HCT116 (cell line): ENCODE measurements around the gene P2RX6. TPM values are rescaled to one million over a fixed set of nuclear protein-coding genes. Genes with fewer than 3 reads are reported as not detected.

ENCODE experiments used
- ATAC-seq: fragments of 200-7000 bp; cut with Tn5 transposase; 2 replicates; pipeline ENCODE4 v1.9.1; 2020; ENCODE audit warnings: mild to moderate bottlenecking, moderate library complexity
- BruUV-seq: library from RNA; stranded (reverse); fragments of 400-500 nt; replicated peaks from 2 replicates; lab custom pipeline; 2021; lab: Mats Ljungman, UMichigan
- CTCF ChIA-PET: fragments of 300-600 bp; sonication (Branson Sonifier 250); formaldehyde crosslinking; loops from one replicate; lab custom pipeline; 2021; ENCODE audit warnings: antibody characterized with exemption; lab: Charles Lee
- POLR2A ChIA-PET: fragments of 300-600, 350-600 bp; sonication (Branson Sonifier 250); formaldehyde crosslinking; loops from one replicate; lab custom pipeline; 2021; ENCODE audit warnings: antibody characterized with exemption; lab: Charles Lee
- RAD21 ChIA-PET, 2 experiments: fragments of 300-600 bp; sonication (Branson Sonifier 250); formaldehyde crosslinking; loops; one replicate each; lab custom pipeline; 2023; ENCODE audit warnings: low total read pairs in 2 of 2; ENCODE audit not compliant: uncharacterized antibody in 2 of 2, unreplicated experiment in 2 of 2, low non-redundant PET in 1 of 2; lab: Charles Lee
- DNase-seq: peaks from one replicate; pipeline ENCODE4 v3.0.0-alpha.2; 2010; ENCODE audit warnings: low read depth, low spot score
- H2AFZ ChIP-seq: fragments of 200-600 bp; shearing (Covaris generic), sonication (generic); 2 replicates; pipeline ENCODE4 v1.6.1; 2017; ENCODE audit warnings: low read depth, mixed run types, mixed read lengths, antibody characterized with exemption, low read length; ENCODE audit not compliant: poor library complexity, severe bottlenecking
- H3K27ac ChIP-seq: 2 replicates; pipeline ENCODE4 v1.5.1; 2012; ENCODE audit warnings: low read depth, low read length
- H3K27me3 ChIP-seq: fragments of 200-600 bp; sonication (generic); 2 replicates; pipeline ENCODE4 v1.6.1; 2016; ENCODE audit warnings: mixed run types, low read length, mixed read lengths; ENCODE audit not compliant: insufficient read depth
- H3K36me3 ChIP-seq, 2 experiments: fragments of 200-500 bp in 1 of 2; fragments of 200-600 bp in 1 of 2; sonication (Bioruptor generic) in 1 of 2; sonication (generic) in 1 of 2; 2 replicates each; pipeline versions ENCODE4 v1.5.1 to v1.6.1; 2014 to 2016; ENCODE audit warnings: low read length in 2 of 2, inconsistent platforms in 1 of 2, mixed read lengths in 1 of 2, mixed run types in 1 of 2; ENCODE audit not compliant: insufficient read depth in 2 of 2, control insufficient read depth in 1 of 2
- H3K4me1 ChIP-seq, 2 experiments: fragments of 200-600 bp in 1 of 2; sonication (generic) in 1 of 2; 2 replicates each; pipeline versions ENCODE4 v1.5.1 to v1.6.1; 2012 to 2017; ENCODE audit warnings: low read length in 2 of 2, inconsistent platforms in 1 of 2, mild to moderate bottlenecking in 1 of 2, mixed read lengths in 1 of 2, mixed run types in 1 of 2, moderate library complexity in 1 of 2; ENCODE audit not compliant: insufficient read depth in 2 of 2, control insufficient read depth in 1 of 2
- H3K4me2 ChIP-seq: fragments of 200-600 bp; sonication (generic); 2 replicates; pipeline ENCODE4 v1.6.1; 2017; ENCODE audit warnings: mixed run types, low read length, mixed read lengths
- H3K4me3 ChIP-seq, 2 experiments: fragments of 200-600 bp in 1 of 2; sonication (generic) in 1 of 2; replicated peaks in 1 of 2; 2 replicates each; pipeline ENCODE4 v1.5.1; 2011 to 2016; ENCODE audit warnings: low read length in 2 of 2, control low read depth in 1 of 2, low read depth in 1 of 2, mild to moderate bottlenecking in 1 of 2, mixed read lengths in 1 of 2, mixed run types in 1 of 2
- H3K79me2 ChIP-seq: fragments of 200-600 bp; sonication (generic); 2 replicates; pipeline ENCODE4 v1.6.1; 2017; ENCODE audit warnings: mild to moderate bottlenecking, mixed run types, low read length, moderate library complexity, mixed read lengths; ENCODE audit not compliant: insufficient read depth
- H3K9ac ChIP-seq: fragments of 200-600 bp; sonication (generic); 2 replicates; pipeline ENCODE4 v1.6.1; 2016; ENCODE audit warnings: low read length, mixed read lengths
- H3K9me2 ChIP-seq: fragments of 200-600 bp; sonication (generic), shearing (Covaris generic); 2 replicates; pipeline ENCODE4 v1.6.1; 2017; ENCODE audit warnings: mixed run types, mild to moderate bottlenecking, moderate library complexity; ENCODE audit not compliant: insufficient read depth
- H3K9me3 ChIP-seq, 2 experiments: fragments of 200-500 bp in 1 of 2; fragments of 200-600 bp in 1 of 2; sonication (Bioruptor generic) in 1 of 2; sonication (generic) in 1 of 2; 2 replicates each; pipeline ENCODE4 v1.6.1; 2014 to 2017; ENCODE audit warnings: low read length in 2 of 2, mixed read lengths in 2 of 2, inconsistent platforms in 1 of 2, low read depth in 1 of 2, mild to moderate bottlenecking in 1 of 2, mixed run types in 1 of 2, moderate library complexity in 1 of 2; ENCODE audit not compliant: control insufficient read depth in 1 of 2, insufficient read depth in 1 of 2
- H4K20me1 ChIP-seq: fragments of 200-600 bp; sonication (generic), shearing (Covaris generic); 2 replicates; pipeline ENCODE4 v1.6.1; 2017; ENCODE audit warnings: mixed run types, mild to moderate bottlenecking, moderate library complexity; ENCODE audit not compliant: insufficient read depth
- EZH2 ChIP-seq: fragments of 200-600 bp; sonication (generic); IDR thresholded peaks from 2 replicates; pipeline ENCODE4 v1.6.1; 2017; ENCODE audit warnings: antibody characterized with exemption, mixed run types
- EZH2phosphoT487 ChIP-seq: fragments of 200-600 bp; IDR thresholded peaks from 2 replicates; pipeline ENCODE4 v1.6.1; 2018; ENCODE audit warnings: antibody characterized with exemption, borderline replicate concordance
- JUND ChIP-seq: IDR thresholded peaks from 2 replicates; pipeline ENCODE4 v1.6.1; 2012
- POLR2A ChIP-seq: IDR thresholded peaks from 2 replicates; pipeline ENCODE4 v1.7.0; 2011; ENCODE audit warnings: borderline replicate concordance; ENCODE audit not compliant: insufficient read depth, insufficient read length; ENCODE audit errors: extremely low read depth
- POLR2AphosphoS5 ChIP-seq: IDR thresholded peaks from 2 replicates; pipeline ENCODE4 v1.6.1; 2011; ENCODE audit warnings: mild to moderate bottlenecking, low read depth, low read length, moderate library complexity
- SIN3A ChIP-seq: IDR thresholded peaks from 2 replicates; pipeline ENCODE4 v1.6.1; 2012; ENCODE audit warnings: low read depth
- SP1 ChIP-seq: IDR thresholded peaks from 2 replicates; pipeline ENCODE4 v1.6.1; 2012; ENCODE audit warnings: low read depth
- TCF7L2 ChIP-seq: IDR thresholded peaks from 2 replicates; pipeline ENCODE4 v1.7.0; 2011; ENCODE audit warnings: borderline replicate concordance, inconsistent platforms; ENCODE audit not compliant: insufficient read depth, insufficient read length; ENCODE audit errors: extremely low read depth
- intact Hi-C: fragments of 100-400 bp; cut with micrococcal nuclease; formaldehyde crosslinking; loops from 2 replicates; pipeline ENCODE4 v1.10.0; 2022
- total RNA-seq: library from RNA; stranded (reverse); gene quantifications from one replicate; pipeline ENCODE4 v1.2.1, GENCODE V29; 2021; ENCODE audit not compliant: unreplicated experiment
- TF ChIP-seq, protein P1 (sequence below), 3 experiments: fragments of 200-600 bp in 1 of 3; sonication (generic) in 1 of 3; IDR thresholded peaks in 2 of 3; conservative IDR thresholded peaks in 1 of 3; 2 replicates each; pipeline ENCODE4 v1.5.1; 2012 to 2017; ENCODE audit warnings: low read depth in 2 of 3, low read length in 2 of 3, antibody characterized with exemption in 1 of 3, borderline replicate concordance in 1 of 3, control low read depth in 1 of 3, mild to moderate bottlenecking in 1 of 3, mixed read lengths in 1 of 3, mixed run types in 1 of 3, moderate library complexity in 1 of 3; ENCODE audit not compliant: insufficient read depth in 1 of 3
- TF ChIP-seq, protein P2 (sequence below): IDR thresholded peaks from 2 replicates; pipeline ENCODE4 v1.6.1; 2012

Gene P2RX6
- total RNA-seq, 1 experiment from 2014 or later: 0.20 TPM

- BruUV-seq: no TSS peak
- peaks cover 25% of the 10 kb centered on the region for H3K79me2 ChIP-seq
These were observed 17.3 kb upstream of the P2RX6 start for GRCh38 chr22:20997536-20998257.

DNA sequence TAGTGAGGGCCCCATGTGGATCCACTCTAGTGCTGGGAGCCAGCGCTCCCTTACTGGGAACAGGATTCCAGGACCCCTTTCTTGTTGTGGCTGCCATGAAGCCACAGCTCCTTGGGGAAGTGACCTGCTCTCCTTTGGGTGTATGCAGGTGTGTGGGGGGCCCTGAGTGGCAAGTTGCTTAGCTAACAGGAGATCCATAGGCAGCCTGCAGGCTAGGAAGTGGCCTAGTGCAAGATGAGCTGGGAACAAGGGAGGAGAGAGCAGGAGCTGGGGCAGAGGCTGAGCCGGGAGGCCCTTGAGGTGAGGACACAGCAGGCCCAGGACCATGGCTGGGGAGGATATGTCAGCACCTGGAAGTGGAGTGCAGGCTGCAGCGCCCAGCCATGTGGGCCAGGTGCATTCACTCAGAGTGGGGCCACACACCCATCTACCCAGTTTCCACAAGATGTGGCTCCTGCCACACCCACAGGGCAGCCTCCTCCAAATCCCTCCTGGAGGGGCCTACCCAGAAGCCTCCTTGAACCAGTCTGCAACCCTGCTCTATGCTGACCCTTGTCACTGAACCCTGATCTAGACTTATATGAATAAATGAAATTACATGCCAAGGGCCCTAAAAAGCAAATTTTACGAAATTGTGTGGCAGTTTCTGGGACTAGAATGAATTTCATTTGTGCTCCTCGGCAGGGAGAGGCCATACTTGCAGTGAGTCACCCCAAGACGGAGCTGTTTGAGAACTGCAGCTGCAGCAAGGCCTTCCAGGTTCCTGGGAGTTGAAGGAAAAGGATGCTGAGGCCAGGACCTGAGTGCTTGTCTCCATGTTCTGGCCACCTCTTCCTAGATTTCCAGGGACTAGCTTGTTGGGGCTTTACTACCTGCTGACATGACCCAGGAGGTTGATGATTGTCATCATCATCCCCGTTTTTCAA, 16.3 kb upstream of the P2RX6 start:
- Histone ChIP-seq H3K4me2 (no peak overlapping the region), H3K9me2 (no peaks in the 10 kb centered on the region), H3K9ac (no peak overlapping the region), H3K27ac (peak overlapping the region; percentile 40), H3K36me3 (peaks cover 3 to 11% of the 10 kb centered on the region in 2 experiments; a peak in 3 of 4 replicates), H2AFZ (no peak overlapping the region), H3K27me3 (no peaks in the 10 kb centered on the region), H3K9me3 (no peaks in the 10 kb centered on the region), H3K4me3 (no peak overlapping the region), H3K4me1 (peaks cover 13 to 25% of the 10 kb centered on the region in 2 experiments), H4K20me1 (no peaks in the 10 kb centered on the region), H3K79me2 (peaks cover 35% of the 10 kb centered on the region)
- POLR2A ChIA-PET: interaction anchor here (0.7 kb wide), 1 partner anchor 103 kb away, joined by 4 read pairs; no protein-coding TSS in a partner anchor
- BruUV-seq: no TSS peak
- intact Hi-C loops: no loop called here
- DNase-seq (no peak), ATAC-seq (no peak)
- TF ChIP-seq JUND: 0 out of 2 replicates have a peak, but pooled peaks have one; percentile 6
- TF ChIP-seq, protein P1, sequence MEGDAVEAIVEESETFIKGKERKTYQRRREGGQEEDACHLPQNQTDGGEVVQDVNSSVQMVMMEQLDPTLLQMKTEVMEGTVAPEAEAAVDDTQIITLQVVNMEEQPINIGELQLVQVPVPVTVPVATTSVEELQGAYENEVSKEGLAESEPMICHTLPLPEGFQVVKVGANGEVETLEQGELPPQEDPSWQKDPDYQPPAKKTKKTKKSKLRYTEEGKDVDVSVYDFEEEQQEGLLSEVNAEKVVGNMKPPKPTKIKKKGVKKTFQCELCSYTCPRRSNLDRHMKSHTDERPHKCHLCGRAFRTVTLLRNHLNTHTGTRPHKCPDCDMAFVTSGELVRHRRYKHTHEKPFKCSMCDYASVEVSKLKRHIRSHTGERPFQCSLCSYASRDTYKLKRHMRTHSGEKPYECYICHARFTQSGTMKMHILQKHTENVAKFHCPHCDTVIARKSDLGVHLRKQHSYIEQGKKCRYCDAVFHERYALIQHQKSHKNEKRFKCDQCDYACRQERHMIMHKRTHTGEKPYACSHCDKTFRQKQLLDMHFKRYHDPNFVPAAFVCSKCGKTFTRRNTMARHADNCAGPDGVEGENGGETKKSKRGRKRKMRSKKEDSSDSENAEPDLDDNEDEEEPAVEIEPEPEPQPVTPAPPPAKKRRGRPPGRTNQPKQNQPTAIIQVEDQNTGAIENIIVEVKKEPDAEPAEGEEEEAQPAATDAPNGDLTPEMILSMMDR (IDR thresholded peaks at IDR 0.05 in 2 of 3, conservative IDR thresholded peaks at IDR 0.05 in 1 of 3; ENCODE audit: borderline replicate concordance in 1 of 3, insufficient read depth in 1 of 3, low read depth in 2 of 3, low read length in 2 of 3): no peak
- TF ChIP-seq POLR2A: peak; percentile 53
- TF ChIP-seq SIN3A: no peak
- TF ChIP-seq POLR2AphosphoS5: 0 out of 2 replicates have a peak, but pooled peaks have one; percentile 34
- no peak for TF ChIP-seq TCF7L2
- CTCF ChIA-PET: interaction anchor here (0.5 to 1.4 kb wide), 2 partner anchors 113 to 493 kb away, joined by 3 read pairs; no protein-coding TSS in a partner anchor
- RAD21 ChIA-PET: no interaction called here

More at GRCh38 chr22:20997536-20998257, 17.3 kb upstream of the P2RX6 start:
- peaks cover 10 to 15% of the 10 kb centered on the region in 2 experiments; a peak in 3 of 4 replicates for H3K4me1 ChIP-seq
- RAD21 ChIA-PET: no interaction called here
- no peak overlapping the region for H2AFZ ChIP-seq
- H4K20me1 ChIP-seq: no peaks in the 10 kb centered on the region
- no peaks in the 10 kb centered on the region for H3K9me2 ChIP-seq
- peaks cover 3 to 11% of the 10 kb centered on the region in 2 experiments; a peak in 3 of 4 replicates for H3K36me3 ChIP-seq
- ATAC-seq: no peak
- no peaks in the 10 kb centered on the region for H3K27me3 ChIP-seq
- no peak for TF ChIP-seq SP1
- TF ChIP-seq EZH2: no peak
- no peak for TF ChIP-seq EZH2phosphoT487
- TF ChIP-seq POLR2A: no peak
- TF ChIP-seq JUND: peak; percentile 30; the same call in 1 of the 2 replicates
- TF ChIP-seq, protein P2, sequence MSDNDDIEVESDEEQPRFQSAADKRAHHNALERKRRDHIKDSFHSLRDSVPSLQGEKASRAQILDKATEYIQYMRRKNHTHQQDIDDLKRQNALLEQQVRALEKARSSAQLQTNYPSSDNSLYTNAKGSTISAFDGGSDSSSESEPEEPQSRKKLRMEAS: no peak
- peak overlapping the region; percentile 40; the same call in 1 of the 2 replicates for H3K27ac ChIP-seq
- DNase-seq: no peak
- POLR2A ChIA-PET: no interaction called here
- CTCF ChIA-PET: no interaction called here
- no peak overlapping the region for H3K9ac ChIP-seq
- H3K4me2 ChIP-seq: no peak overlapping the region
- H3K4me3 ChIP-seq: no peak overlapping the region
- intact Hi-C loops: no loop called here
- H3K9me3 ChIP-seq: no peaks in the 10 kb centered on the region
